Neural progenitor cell (in vitro differentiated cells): Measurements from ENCODE around the gene NCOR1. TPM values are rescaled to one million over a fixed set of nuclear protein-coding genes. Genes with fewer than 3 reads are reported as not detected.
A peak's percentile ranks its signal among the peaks of the same experiment; 100 is the strongest.

Source experiments
- DNase-seq: peaks from one replicate; pipeline ENCODE4 v3.0.0-alpha.2; 2016; ENCODE audit warnings: low spot score
- H2AFZ ChIP-seq: fragments of 200-600 bp; sonication (generic); replicated peaks from 2 replicates; pipeline ENCODE4 v1.6.1; 2016; ENCODE audit warnings: antibody characterized with exemption
- H3F3A ChIP-seq: fragments of 200-600 bp; sonication (generic); 2 replicates; pipeline ENCODE4 v1.6.1; 2016; ENCODE audit warnings: antibody characterized with exemption, low read depth
- H3K27ac ChIP-seq: fragments of 200-600 bp; sonication (generic); 2 replicates; pipeline ENCODE4 v1.5.1; 2016; ENCODE audit warnings: mild to moderate bottlenecking
- H3K27me3 ChIP-seq: fragments of 200-600 bp; sonication (generic); 2 replicates; pipeline ENCODE4 v1.6.1; 2016; ENCODE audit warnings: mild to moderate bottlenecking, moderate library complexity
- H3K36me3 ChIP-seq: fragments of 200-600 bp; sonication (generic); 2 replicates; pipeline ENCODE4 v1.5.1; 2016
- H3K4me1 ChIP-seq: fragments of 200-600 bp; sonication (generic); 2 replicates; pipeline ENCODE4 v1.6.1; 2016; ENCODE audit warnings: mixed run types
- H3K4me2 ChIP-seq: fragments of 200-600 bp; sonication (generic); 2 replicates; pipeline ENCODE4 v1.6.1; 2016
- H3K4me3 ChIP-seq: fragments of 200-600 bp; sonication (generic); 2 replicates; pipeline ENCODE4 v1.5.1; 2016
- H3K79me2 ChIP-seq: fragments of 200-600 bp; sonication (generic); 2 replicates; pipeline ENCODE4 v1.6.1; 2016; ENCODE audit warnings: low read depth
- H3K9ac ChIP-seq: fragments of 200-600 bp; sonication (generic); 2 replicates; pipeline ENCODE4 v1.6.1; 2016
- H3K9me3 ChIP-seq: fragments of 200-600 bp; sonication (generic); 2 replicates; pipeline ENCODE4 v1.5.1; 2016; ENCODE audit warnings: low read depth
- H4K20me1 ChIP-seq: fragments of 200-600 bp; sonication (generic); 2 replicates; pipeline ENCODE4 v1.6.1; 2016; ENCODE audit warnings: low read depth
- H3K27ac Mint-ChIP-seq: 3 replicates; pipeline ENCODE4 v1.8.0; 2021; ENCODE audit warnings: mixed read lengths
- H3K27me3 Mint-ChIP-seq: 2 replicates; pipeline ENCODE4 v1.8.0; 2022; ENCODE audit warnings: low read depth, mild to moderate bottlenecking, inconsistent platforms, moderate library complexity, mixed read lengths; ENCODE audit not compliant: insufficient read depth
- H3K36me3 Mint-ChIP-seq: 3 replicates; pipeline ENCODE4 v1.8.0; 2021; ENCODE audit warnings: mixed read lengths
- H3K4me1 Mint-ChIP-seq: 3 replicates; pipeline ENCODE4 v1.8.0; 2021; ENCODE audit warnings: mixed read lengths
- H3K4me3 Mint-ChIP-seq: 3 replicates; pipeline ENCODE4 v1.8.0; 2021; ENCODE audit warnings: mild to moderate bottlenecking, moderate library complexity, mixed read lengths
- H3K9me3 Mint-ChIP-seq: 3 replicates; pipeline ENCODE4 v1.8.0; 2020; ENCODE audit warnings: mixed read lengths
- EZH2 ChIP-seq: fragments of 200-600 bp; sonication (generic); IDR thresholded peaks from 2 replicates; pipeline ENCODE4 v1.6.1; 2017; ENCODE audit warnings: antibody characterized with exemption, mild to moderate bottlenecking, moderate library complexity
- EZH2phosphoT487 ChIP-seq: fragments of 200-600 bp; sonication (generic); IDR thresholded peaks from 2 replicates; pipeline ENCODE4 v1.6.1; 2017; ENCODE audit warnings: antibody characterized with exemption
- total RNA-seq: library from RNA; depleted of rRNA; stranded (reverse); fragments of >200 nt; gene quantifications from 2 replicates; pipeline ENCODE4 v1.2.3, GENCODE V29; 2015; ENCODE audit warnings: low replicate concordance
- TF ChIP-seq, protein P1 (sequence below): fragments of 200-600 bp; sonication (generic); IDR thresholded peaks from 2 replicates; pipeline ENCODE4 v1.5.1; 2017; ENCODE audit warnings: antibody characterized with exemption, mild to moderate bottlenecking

The NCOR1 gene
- total RNA-seq, 1 donor from 2014 or later: 86.8 TPM

DNA sequence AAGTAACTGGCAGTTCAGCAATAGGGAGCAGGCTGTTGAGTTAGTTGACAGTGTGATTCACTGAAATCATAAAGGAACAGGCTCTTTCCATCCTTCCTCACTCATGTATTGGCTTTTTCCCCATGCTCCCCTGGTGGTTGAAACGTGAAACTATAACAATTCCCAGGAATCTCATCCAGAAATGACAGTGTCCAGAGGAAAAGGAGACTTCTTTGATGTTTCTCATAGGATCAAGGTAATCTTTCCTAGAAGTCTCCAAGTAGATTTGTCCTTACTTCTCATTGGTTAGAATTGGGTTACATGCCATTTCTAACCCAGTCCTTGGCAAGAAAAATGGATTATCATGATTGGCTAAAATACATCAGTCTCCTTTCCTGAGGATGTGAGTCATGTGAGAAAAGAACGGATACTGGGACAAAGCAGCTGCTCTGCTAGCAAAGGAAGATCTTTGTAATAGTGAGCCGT, 201.4 kb downstream of the NCOR1 start:
- peak; percentile 24 for DNase-seq
- H3K79me2 ChIP-seq: peaks cover 25% of the 10 kb centered on the region

DNA sequence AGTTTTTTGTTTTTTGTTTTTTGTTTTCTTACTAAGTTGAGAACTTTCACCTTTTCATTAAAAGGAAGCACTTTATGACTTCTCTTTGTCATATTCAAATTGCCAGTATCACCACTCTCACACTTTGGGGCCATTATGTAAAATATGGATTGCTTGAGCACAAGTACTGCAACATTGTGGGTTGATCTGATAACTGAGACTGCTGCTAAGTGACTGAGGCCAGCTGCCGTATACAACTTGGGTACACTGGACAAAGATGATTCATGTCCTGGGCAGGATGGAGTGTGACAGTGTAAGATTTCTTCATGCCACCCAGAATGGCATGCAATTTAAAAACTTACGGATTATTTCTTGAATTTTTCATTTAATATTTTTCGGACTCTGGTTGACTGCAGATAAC, 207.9 kb downstream of the NCOR1 start:
- H4K20me1 ChIP-seq: peaks cover 3% of the 10 kb centered on the region
- no peak overlapping the region for H2AFZ ChIP-seq
- Mint-ChIP-seq H3K4me1 (no peaks in the 10 kb centered on the region), H3K27me3 (no peaks in the 10 kb centered on the region), H3K36me3 (peaks cover 48% of the 10 kb centered on the region), H3K9me3 (no peaks in the 10 kb centered on the region), H3K27ac (no peak overlapping the region), H3K4me3 (no peak overlapping the region)
- no peak for TF ChIP-seq EZH2phosphoT487
- TF ChIP-seq, protein P1, sequence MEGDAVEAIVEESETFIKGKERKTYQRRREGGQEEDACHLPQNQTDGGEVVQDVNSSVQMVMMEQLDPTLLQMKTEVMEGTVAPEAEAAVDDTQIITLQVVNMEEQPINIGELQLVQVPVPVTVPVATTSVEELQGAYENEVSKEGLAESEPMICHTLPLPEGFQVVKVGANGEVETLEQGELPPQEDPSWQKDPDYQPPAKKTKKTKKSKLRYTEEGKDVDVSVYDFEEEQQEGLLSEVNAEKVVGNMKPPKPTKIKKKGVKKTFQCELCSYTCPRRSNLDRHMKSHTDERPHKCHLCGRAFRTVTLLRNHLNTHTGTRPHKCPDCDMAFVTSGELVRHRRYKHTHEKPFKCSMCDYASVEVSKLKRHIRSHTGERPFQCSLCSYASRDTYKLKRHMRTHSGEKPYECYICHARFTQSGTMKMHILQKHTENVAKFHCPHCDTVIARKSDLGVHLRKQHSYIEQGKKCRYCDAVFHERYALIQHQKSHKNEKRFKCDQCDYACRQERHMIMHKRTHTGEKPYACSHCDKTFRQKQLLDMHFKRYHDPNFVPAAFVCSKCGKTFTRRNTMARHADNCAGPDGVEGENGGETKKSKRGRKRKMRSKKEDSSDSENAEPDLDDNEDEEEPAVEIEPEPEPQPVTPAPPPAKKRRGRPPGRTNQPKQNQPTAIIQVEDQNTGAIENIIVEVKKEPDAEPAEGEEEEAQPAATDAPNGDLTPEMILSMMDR: no peak
- TF ChIP-seq EZH2: no peak
- no peak for DNase-seq
- no peaks in the 10 kb centered on the region for H3K4me1 ChIP-seq
- H3K9ac ChIP-seq: no peak overlapping the region
- no peaks in the 10 kb centered on the region for H3K9me3 ChIP-seq
- H3K4me3 ChIP-seq: no peak overlapping the region
- peaks cover 19% of the 10 kb centered on the region for H3K36me3 ChIP-seq
- no peak overlapping the region for H3K27ac ChIP-seq
- H3K27me3 ChIP-seq: no peaks in the 10 kb centered on the region
- H3K79me2 ChIP-seq: peaks cover 13% of the 10 kb centered on the region
- no peaks in the 10 kb centered on the region for H3F3A ChIP-seq
- no peak overlapping the region for H3K4me2 ChIP-seq

More for the DNA sequence above, 201.4 kb downstream of the NCOR1 start:
- Mint-ChIP-seq H3K27me3 (no peaks in the 10 kb centered on the region), H3K36me3 (peaks cover 26% of the 10 kb centered on the region), H3K9me3 (no peaks in the 10 kb centered on the region), H3K4me3 (no peak overlapping the region), H3K4me1 (no peaks in the 10 kb centered on the region), H3K27ac (no peak overlapping the region)
- no peaks in the 10 kb centered on the region for H3K4me1 ChIP-seq
- H3K9me3 ChIP-seq: no peaks in the 10 kb centered on the region
- no peak overlapping the region for H3K4me2 ChIP-seq
- H3K4me3 ChIP-seq: no peak overlapping the region
- no peak overlapping the region for H3K9ac ChIP-seq
- H3K27me3 ChIP-seq: no peaks in the 10 kb centered on the region
- no peaks in the 10 kb centered on the region for H3F3A ChIP-seq
- H3K36me3 ChIP-seq: peaks cover 16% of the 10 kb centered on the region
- H4K20me1 ChIP-seq: peaks cover 7% of the 10 kb centered on the region
- no peak overlapping the region for H3K27ac ChIP-seq
- TF ChIP-seq, protein P1: peak; percentile 53
- no peak for TF ChIP-seq EZH2phosphoT487
- no peak for TF ChIP-seq EZH2
- H2AFZ ChIP-seq: no peak overlapping the region

DNA sequence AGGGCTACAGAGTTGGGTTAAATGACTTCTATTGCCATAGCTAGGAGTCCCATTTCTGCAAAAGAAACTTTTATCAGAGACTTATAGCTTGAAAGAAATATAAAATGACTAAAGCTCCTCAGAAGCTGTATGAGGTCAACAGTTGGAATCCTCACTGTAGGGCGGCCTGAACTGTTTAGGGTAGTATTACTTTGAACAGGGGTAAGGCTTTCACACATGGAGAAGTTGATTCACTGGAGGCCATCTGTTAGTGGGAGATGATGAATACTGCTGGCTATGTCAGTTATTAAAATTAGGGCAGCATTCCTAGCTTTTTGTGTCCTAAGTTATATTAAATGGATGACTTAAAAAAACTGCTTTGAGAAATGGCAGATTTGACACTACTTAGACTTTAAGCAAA, 209.7 kb downstream of the NCOR1 start:
- DNase-seq: no peak
- no peak overlapping the region for H3K27ac ChIP-seq
- H3F3A ChIP-seq: no peaks in the 10 kb centered on the region
- H3K9ac ChIP-seq: no peak overlapping the region
- peaks cover 4% of the 10 kb centered on the region for H3K4me1 ChIP-seq
- no peak overlapping the region for H3K4me3 ChIP-seq
- H3K36me3 Mint-ChIP-seq: peaks cover 63% of the 10 kb centered on the region
- H3K27me3 ChIP-seq: no peaks in the 10 kb centered on the region
- no peak overlapping the region for H3K4me3 Mint-ChIP-seq
- H3K27ac Mint-ChIP-seq: no peak overlapping the region
- peaks cover 3% of the 10 kb centered on the region for H4K20me1 ChIP-seq
- no peaks in the 10 kb centered on the region for H3K27me3 Mint-ChIP-seq
- peaks cover 9% of the 10 kb centered on the region for H3K9me3 Mint-ChIP-seq
- no peak overlapping the region for H3K4me2 ChIP-seq
- TF ChIP-seq EZH2: no peak
- no peak for TF ChIP-seq EZH2phosphoT487
- TF ChIP-seq, protein P1: no peak
- peaks cover 36% of the 10 kb centered on the region for H3K36me3 ChIP-seq
- no peaks in the 10 kb centered on the region for H3K9me3 ChIP-seq
- peaks cover 7% of the 10 kb centered on the region for H3K4me1 Mint-ChIP-seq
- H2AFZ ChIP-seq: no peak overlapping the region
- peaks cover 23% of the 10 kb centered on the region for H3K79me2 ChIP-seq
